Fibroblast of mammary gland (primary cell): Measurements from ENCODE around the gene MANSC1.
"Not testable (repeated sequence)": the region's sequence is repeated elsewhere in the genome, so short reads cannot be mapped to it uniquely, and the experiment has no call there.

Experiments
- DNase-seq: peaks from one replicate; pipeline ENCODE4 v3.0.0-alpha.2; 2010; ENCODE audit warnings: low read depth
- H3K4me3 ChIP-seq: 2 replicates; pipeline ENCODE4 v1.5.1; 2011; ENCODE audit warnings: low read depth, mild to moderate bottlenecking, low read length, moderate library complexity; ENCODE audit not compliant: control insufficient read depth
- CTCF ChIP-seq: conservative IDR thresholded peaks from 2 replicates; pipeline ENCODE4 v1.5.1; 2011; ENCODE audit warnings: low read depth, low read length, inconsistent platforms; ENCODE audit not compliant: control insufficient read depth, insufficient read depth

The MANSC1 gene

GRCh38 chr12:12353807-12354206 lies 3.8 kb upstream of the MANSC1 start:
- no peak overlapping the region for H3K4me3 ChIP-seq
- no peak for TF ChIP-seq CTCF
- DNase-seq: no peak

GRCh38 chr12:12353276-12353675 lies 3.2 kb upstream of the MANSC1 start:
- TF ChIP-seq CTCF: no peak
- no peak for DNase-seq
- no peak overlapping the region for H3K4me3 ChIP-seq

- DNase-seq, H3K4me3 ChIP-seq: not testable (repeated sequence)
These were observed 1.6 kb upstream of the MANSC1 start for GRCh38 chr12:12351468-12352185.

DNA sequence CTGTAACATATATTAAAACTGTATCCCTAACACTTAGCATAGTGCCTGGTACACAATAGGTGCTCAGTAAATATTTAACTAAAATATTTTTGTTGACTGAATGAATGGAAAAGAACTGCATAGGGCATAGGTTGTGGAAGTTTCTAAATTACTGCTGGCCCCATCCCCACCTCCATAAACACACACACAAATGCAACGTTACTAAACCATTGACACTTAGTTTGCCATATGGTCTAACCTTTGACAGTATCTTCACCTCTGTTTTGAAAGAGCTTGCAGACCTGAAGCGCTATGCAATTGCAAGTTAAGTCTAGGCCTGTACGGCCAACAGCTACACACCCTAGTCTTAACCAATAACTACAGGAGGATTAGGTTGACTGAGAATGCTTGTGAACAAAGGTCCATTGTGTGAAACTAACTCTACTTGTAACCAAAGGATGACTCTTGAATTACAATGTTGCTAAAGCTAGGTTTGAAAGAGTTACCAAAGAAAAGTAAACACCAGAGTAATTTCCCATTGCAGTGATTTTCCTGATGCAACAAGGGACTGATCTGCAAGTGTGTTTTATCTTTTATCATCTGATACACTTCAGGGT lies 924 bp upstream of the MANSC1 start:
- H3K4me3 ChIP-seq: no peak overlapping the region
- DNase-seq: no peak
- no peak for TF ChIP-seq CTCF

- DNase-seq: no peak
- no peak overlapping the region for H3K4me3 ChIP-seq
- TF ChIP-seq CTCF: no peak
These were observed 11.4 kb downstream of the MANSC1 start for GRCh38 chr12:12338527-12339168.

DNA sequence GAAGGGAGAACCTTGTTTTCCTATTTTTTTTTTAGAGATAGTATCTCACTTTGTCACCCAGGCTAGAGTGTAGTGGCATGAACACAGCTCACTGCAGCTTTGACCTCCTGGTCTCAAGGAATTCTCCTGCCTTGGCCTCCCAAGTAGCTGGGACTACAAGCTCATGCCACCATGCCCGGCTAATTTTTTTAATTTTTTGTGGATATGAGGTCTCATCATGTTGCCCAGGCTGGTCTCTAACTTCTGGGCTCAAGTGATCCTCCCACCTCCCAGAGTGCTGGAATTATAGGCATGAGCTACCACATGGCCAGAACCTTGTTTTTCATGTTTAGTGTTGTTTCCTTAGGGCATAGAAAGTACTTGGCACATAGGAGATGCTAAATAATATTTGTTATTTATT lies 13.5 kb downstream of the MANSC1 start:
- no peak for DNase-seq
- no peak for TF ChIP-seq CTCF
- no peak overlapping the region for H3K4me3 ChIP-seq

- TF ChIP-seq CTCF: no peak
- DNase-seq: no peak
- no peak overlapping the region for H3K4me3 ChIP-seq
These were observed 14.0 kb downstream of the MANSC1 start for GRCh38 chr12:12336049-12336411.
